ENCODE data around the gene HERC2. TPM values are rescaled to one million over a fixed set of nuclear protein-coding genes. Genes with fewer than 3 reads are reported as not detected.
A peak's percentile ranks its signal among the peaks of the same experiment; 100 is the strongest.

The HERC2 gene
- total RNA-seq, 4 donors from 2014 or later: 54.6 to 112 (median 100) TPM

DNA sequence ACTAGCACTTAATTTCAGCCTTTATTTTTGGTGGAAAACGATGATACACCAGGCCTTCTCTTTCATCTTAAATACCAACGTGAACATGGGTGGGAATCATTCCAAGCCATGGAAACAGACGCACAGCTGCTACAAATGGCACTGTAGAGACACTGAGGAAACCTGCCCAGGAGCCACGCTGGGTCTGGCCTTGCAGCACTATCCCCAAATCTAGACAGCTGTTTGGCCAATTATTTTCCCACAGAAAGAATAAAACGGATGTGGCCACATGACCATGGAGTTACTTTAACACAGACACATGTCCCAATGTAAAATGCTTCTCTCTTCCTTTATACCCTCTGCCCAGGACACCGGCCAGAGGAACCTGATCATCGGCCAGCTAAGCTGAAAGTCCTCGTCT, 139.2 kb downstream of the HERC2 start:
- Histone ChIP-seq H3K4me3 (no peak overlapping the region), H3K4me1 (no peaks in the 10 kb centered on the region), H3K9me3 (no peaks in the 10 kb centered on the region), H3K27ac (no peak overlapping the region), H3K36me3 (peaks cover 0 to 48% (median 0%) of the 10 kb centered on the region in 3 donors), H3K27me3 (no peaks in the 10 kb centered on the region)
- DNase-seq: no peak
- TF ChIP-seq, protein P1, sequence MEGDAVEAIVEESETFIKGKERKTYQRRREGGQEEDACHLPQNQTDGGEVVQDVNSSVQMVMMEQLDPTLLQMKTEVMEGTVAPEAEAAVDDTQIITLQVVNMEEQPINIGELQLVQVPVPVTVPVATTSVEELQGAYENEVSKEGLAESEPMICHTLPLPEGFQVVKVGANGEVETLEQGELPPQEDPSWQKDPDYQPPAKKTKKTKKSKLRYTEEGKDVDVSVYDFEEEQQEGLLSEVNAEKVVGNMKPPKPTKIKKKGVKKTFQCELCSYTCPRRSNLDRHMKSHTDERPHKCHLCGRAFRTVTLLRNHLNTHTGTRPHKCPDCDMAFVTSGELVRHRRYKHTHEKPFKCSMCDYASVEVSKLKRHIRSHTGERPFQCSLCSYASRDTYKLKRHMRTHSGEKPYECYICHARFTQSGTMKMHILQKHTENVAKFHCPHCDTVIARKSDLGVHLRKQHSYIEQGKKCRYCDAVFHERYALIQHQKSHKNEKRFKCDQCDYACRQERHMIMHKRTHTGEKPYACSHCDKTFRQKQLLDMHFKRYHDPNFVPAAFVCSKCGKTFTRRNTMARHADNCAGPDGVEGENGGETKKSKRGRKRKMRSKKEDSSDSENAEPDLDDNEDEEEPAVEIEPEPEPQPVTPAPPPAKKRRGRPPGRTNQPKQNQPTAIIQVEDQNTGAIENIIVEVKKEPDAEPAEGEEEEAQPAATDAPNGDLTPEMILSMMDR (IDR thresholded peaks at IDR 0.05): no peak
- TF ChIP-seq POLR2A (IDR thresholded peaks at IDR 0.05): no peak

DNA sequence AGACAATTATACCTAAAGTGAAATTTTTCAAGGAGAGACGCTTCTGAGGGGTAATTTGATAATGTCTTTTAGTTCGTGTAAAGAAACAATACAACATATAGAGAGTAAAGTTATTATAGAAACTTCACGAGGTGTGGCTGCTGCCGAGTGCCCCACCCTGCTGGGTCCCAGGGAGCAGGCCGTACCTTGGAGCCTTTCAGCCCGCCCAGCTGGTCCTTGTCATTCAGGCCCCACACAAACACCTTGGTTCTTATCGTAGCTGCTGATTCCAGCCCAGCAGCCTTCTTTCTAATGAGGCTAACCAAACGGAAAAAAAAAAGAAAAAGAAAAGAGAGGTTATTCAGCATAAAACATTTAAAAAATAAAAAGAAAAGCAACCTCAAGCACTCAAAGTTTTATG, 139.8 kb downstream of the HERC2 start:
- Histone ChIP-seq H3K4me3 (no peak overlapping the region), H3K9me3 (no peaks in the 10 kb centered on the region), H3K36me3 (peaks cover 0 to 46% (median 0%) of the 10 kb centered on the region in 3 donors), H3K4me1 (no peaks in the 10 kb centered on the region), H3K27ac (no peak overlapping the region), H3K27me3 (no peaks in the 10 kb centered on the region)
- peak in 2 of 3 donors; percentile 64 to 70 for DNase-seq
- no peak for TF ChIP-seq POLR2A (IDR thresholded peaks at IDR 0.05)
- TF ChIP-seq, protein P1 (IDR thresholded peaks at IDR 0.05): no peak

DNA sequence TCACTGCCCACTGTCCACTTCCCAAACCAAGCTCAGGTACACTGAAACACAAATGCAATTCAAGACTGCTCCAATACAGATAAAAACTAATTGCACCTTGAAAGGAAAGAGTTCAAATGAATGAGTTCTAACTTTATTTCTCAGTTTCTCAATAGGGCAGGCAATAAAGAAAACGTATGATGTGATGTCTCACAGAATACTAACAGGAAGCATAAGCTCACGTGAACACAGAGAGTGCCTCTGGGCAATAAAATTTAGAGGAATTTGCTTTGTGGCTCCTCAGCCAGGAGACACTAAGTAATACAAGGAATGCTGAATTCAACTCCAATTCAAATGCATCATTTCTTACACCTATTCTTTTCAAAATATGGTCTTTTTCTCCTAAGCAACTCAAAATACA, 140.6 kb downstream of the HERC2 start:
- Histone ChIP-seq H3K27me3 (no peaks in the 10 kb centered on the region), H3K4me1 (no peaks in the 10 kb centered on the region), H3K27ac (no peak overlapping the region), H3K4me3 (no peak overlapping the region), H3K36me3 (peaks cover 0 to 46% (median 0%) of the 10 kb centered on the region in 3 donors), H3K9me3 (no peaks in the 10 kb centered on the region)
- TF ChIP-seq, protein P1 (IDR thresholded peaks at IDR 0.05): no peak
- TF ChIP-seq POLR2A (IDR thresholded peaks at IDR 0.05): no peak
- no peak for DNase-seq

DNA sequence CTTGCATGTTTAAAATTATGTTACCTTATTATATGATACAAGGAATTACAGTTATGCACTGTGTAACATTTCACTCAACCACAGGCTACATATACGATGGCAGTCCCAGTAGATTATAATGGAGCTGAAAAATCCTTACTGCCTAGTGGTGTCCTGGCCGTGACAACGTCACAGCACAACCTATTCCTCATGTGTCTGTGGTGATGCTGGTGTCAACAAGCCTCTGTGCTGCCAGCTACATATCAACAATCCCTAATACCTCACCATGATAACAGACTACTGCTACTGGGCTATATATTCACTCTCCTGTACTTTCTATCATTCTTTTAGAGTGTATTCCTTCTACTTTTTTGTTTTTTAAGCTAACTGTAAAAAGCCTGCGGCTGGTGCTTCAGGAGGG, 142.7 kb downstream of the HERC2 start:
- TF ChIP-seq, protein P1 (IDR thresholded peaks at IDR 0.05): no peak
- Histone ChIP-seq H3K27me3 (no peaks in the 10 kb centered on the region), H3K4me3 (no peak overlapping the region), H3K27ac (no peak overlapping the region), H3K36me3 (peaks cover 0 to 46% (median 0%) of the 10 kb centered on the region in 3 donors), H3K9me3 (no peaks in the 10 kb centered on the region), H3K4me1 (no peaks in the 10 kb centered on the region)
- DNase-seq: no peak

DNA sequence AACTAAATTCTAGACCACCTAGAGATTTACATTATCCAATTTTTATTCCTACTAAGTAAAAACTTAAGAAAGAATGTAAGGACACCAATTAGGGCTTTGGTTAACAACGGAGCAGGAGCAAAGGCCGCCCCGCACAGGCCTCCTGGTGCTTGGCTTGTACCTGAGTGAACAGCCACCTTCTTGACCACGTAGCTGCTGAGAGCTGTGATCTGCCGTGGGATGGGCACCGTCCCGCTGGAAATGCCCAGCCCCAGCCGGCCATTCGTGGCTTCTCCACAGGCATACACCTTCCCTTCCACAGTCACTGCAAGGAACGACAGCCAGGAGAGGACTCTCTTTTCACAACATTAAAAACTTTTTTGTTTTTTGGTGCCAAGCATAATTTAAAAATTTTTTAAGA, 143.3 kb downstream of the HERC2 start:
- no peak for DNase-seq
- TF ChIP-seq POLR2A (IDR thresholded peaks at IDR 0.05): no peak
- TF ChIP-seq, protein P1 (IDR thresholded peaks at IDR 0.05): no peak
- H3K4me1 ChIP-seq: no peaks in the 10 kb centered on the region
- no peak overlapping the region for H3K4me3 ChIP-seq
- peaks cover 0 to 50% (median 0%) of the 10 kb centered on the region in 3 donors for H3K36me3 ChIP-seq
- no peaks in the 10 kb centered on the region for H3K27me3 ChIP-seq
- H3K9me3 ChIP-seq: no peaks in the 10 kb centered on the region
- H3K27ac ChIP-seq: no peak overlapping the region

DNA sequence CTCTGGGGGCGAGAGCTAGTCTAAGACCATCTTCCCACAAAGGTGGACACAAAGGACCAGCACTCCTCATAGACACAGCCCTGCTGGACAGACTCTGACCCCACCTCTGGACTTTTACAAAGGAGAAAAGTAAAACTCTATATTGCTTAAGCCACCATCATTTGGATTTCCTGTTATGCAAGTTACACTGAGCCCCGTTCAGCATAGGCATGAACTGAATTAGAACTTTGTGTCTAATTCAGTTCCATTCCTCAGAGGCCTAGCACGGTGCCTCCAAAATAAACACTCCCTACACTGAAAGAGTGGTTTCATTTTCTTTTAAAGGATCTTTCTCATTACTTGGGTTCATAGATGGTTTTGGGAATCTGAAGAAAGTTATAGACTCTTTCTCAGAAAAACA, 143.7 kb downstream of the HERC2 start:
- H3K4me3 ChIP-seq: no peak overlapping the region
- no peaks in the 10 kb centered on the region for H3K9me3 ChIP-seq

More for the DNA sequence above, 143.7 kb downstream of the HERC2 start:
- H3K36me3 ChIP-seq: peaks cover 0 to 50% (median 0%) of the 10 kb centered on the region in 3 donors
- DNase-seq: no peak
- H3K4me1 ChIP-seq: no peaks in the 10 kb centered on the region
- no peak overlapping the region for H3K27ac ChIP-seq
- H3K27me3 ChIP-seq: no peaks in the 10 kb centered on the region
- TF ChIP-seq, protein P1 (IDR thresholded peaks at IDR 0.05): no peak
- TF ChIP-seq POLR2A (IDR thresholded peaks at IDR 0.05): no peak
